ENCODE data around the gene ABCC10.

Gene ABCC10

GRCh38 chr6:43481075-43481474 lies 53.7 kb downstream of the ABCC10 start:
- Histone ChIP-seq H2AFZ (ENCODE audit: low read length) (no peak overlapping the region), H3F3A (ENCODE audit: insufficient read depth, low read length) (no peaks in the 10 kb centered on the region), H3K27ac (ENCODE audit: low read length) (no peak overlapping the region), H3K4me2 (ENCODE audit: low read depth, low read length) (no peak overlapping the region), H3K79me2 (ENCODE audit: low read length) (peaks cover 64% of the 10 kb centered on the region), H3K4me3 (ENCODE audit: low read length) (no peak overlapping the region), H3K9ac (ENCODE audit: low read length) (no peak overlapping the region), H3K4me1 (ENCODE audit: low read length) (peaks cover 7% of the 10 kb centered on the region), H3K9me3 (replicated peaks; ENCODE audit: insufficient read depth, low read length) (no peaks in the 10 kb centered on the region), H4K20me1 (ENCODE audit: insufficient read depth, low read length) (no peaks in the 10 kb centered on the region), H3K36me3 (replicated peaks; ENCODE audit: insufficient read depth, low read length) (no peaks in the 10 kb centered on the region), H3K27me3 (replicated peaks; ENCODE audit: insufficient read depth, low read length) (no peaks in the 10 kb centered on the region), H3K9me2 (replicated peaks; ENCODE audit: insufficient read depth, low read length) (no peaks in the 10 kb centered on the region)
- TF ChIP-seq EZH2phosphoT487 (IDR thresholded peaks at IDR 0.05; ENCODE audit: low read length) (no peak), CTCF (IDR thresholded peaks at IDR 0.05; ENCODE audit: low read length) (no peak), EZH2 (optimal IDR thresholded peaks at IDR 0.05; ENCODE audit: low read depth, low read length) (no peak)
- no peak for DNase-seq

GRCh38 chr6:43481591-43482236 lies 54.4 kb downstream of the ABCC10 start:
- no peak for DNase-seq
- Histone ChIP-seq H3K9me2 (replicated peaks; ENCODE audit: insufficient read depth, low read length) (no peaks in the 10 kb centered on the region), H2AFZ (ENCODE audit: low read length) (no peak overlapping the region), H3K4me3 (ENCODE audit: low read length) (no peak overlapping the region), H4K20me1 (ENCODE audit: insufficient read depth, low read length) (no peaks in the 10 kb centered on the region), H3K9ac (ENCODE audit: low read length) (no peak overlapping the region), H3K4me1 (ENCODE audit: low read length) (peaks cover 7% of the 10 kb centered on the region), H3F3A (ENCODE audit: insufficient read depth, low read length) (no peaks in the 10 kb centered on the region), H3K79me2 (ENCODE audit: low read length) (peaks cover 66% of the 10 kb centered on the region), H3K4me2 (ENCODE audit: low read depth, low read length) (no peak overlapping the region), H3K9me3 (replicated peaks; ENCODE audit: insufficient read depth, low read length) (no peaks in the 10 kb centered on the region), H3K36me3 (replicated peaks; ENCODE audit: insufficient read depth, low read length) (no peaks in the 10 kb centered on the region), H3K27ac (ENCODE audit: low read length) (no peak overlapping the region), H3K27me3 (replicated peaks; ENCODE audit: insufficient read depth, low read length) (no peaks in the 10 kb centered on the region)
- TF ChIP-seq EZH2phosphoT487 (IDR thresholded peaks at IDR 0.05; ENCODE audit: low read length) (no peak), CTCF (IDR thresholded peaks at IDR 0.05; ENCODE audit: low read length) (no peak), EZH2 (optimal IDR thresholded peaks at IDR 0.05; ENCODE audit: low read depth, low read length) (no peak)

- TF ChIP-seq EZH2phosphoT487 (IDR thresholded peaks at IDR 0.05; ENCODE audit: low read length) (no peak), CTCF (IDR thresholded peaks at IDR 0.05; ENCODE audit: low read length) (no peak), EZH2 (optimal IDR thresholded peaks at IDR 0.05; ENCODE audit: low read depth, low read length) (no peak)
- H3F3A ChIP-seq (ENCODE audit: insufficient read depth, low read length) = no peaks in the 10 kb centered on the region
- H3K27ac ChIP-seq (ENCODE audit: low read length) = no peak overlapping the region
- no peak for DNase-seq
- no peaks in the 10 kb centered on the region for H3K36me3 ChIP-seq (replicated peaks; ENCODE audit: insufficient read depth, low read length)
- H4K20me1 ChIP-seq (ENCODE audit: insufficient read depth, low read length) = no peaks in the 10 kb centered on the region
- H3K27me3 ChIP-seq (replicated peaks; ENCODE audit: insufficient read depth, low read length) = no peaks in the 10 kb centered on the region
- no peak overlapping the region for H3K4me2 ChIP-seq (ENCODE audit: low read depth, low read length)
- no peak overlapping the region for H3K9ac ChIP-seq (ENCODE audit: low read length)
- H3K4me1 ChIP-seq (ENCODE audit: low read length) = no peaks in the 10 kb centered on the region
- H3K79me2 ChIP-seq (ENCODE audit: low read length) = peaks cover 35% of the 10 kb centered on the region
- no peaks in the 10 kb centered on the region for H3K9me2 ChIP-seq (replicated peaks; ENCODE audit: insufficient read depth, low read length)
- no peak overlapping the region for H3K4me3 ChIP-seq (ENCODE audit: low read length)
- H3K9me3 ChIP-seq (replicated peaks; ENCODE audit: insufficient read depth, low read length) = no peaks in the 10 kb centered on the region
- H2AFZ ChIP-seq (ENCODE audit: low read length) = no peak overlapping the region
Measured at GRCh38 chr6:43488667-43489276, 61.4 kb downstream of the ABCC10 start.

Measured in MM.1S (cell line).